HCT116 (cell line): ENCODE data around the gene XPA. TPM values are rescaled to one million over a fixed set of nuclear protein-coding genes. Genes with fewer than 3 reads are reported as not detected.

Experiments
- ATAC-seq: fragments of 200-7000 bp; cut with Tn5 transposase; 2 replicates; pipeline ENCODE4 v1.9.1; 2020; ENCODE audit warnings: mild to moderate bottlenecking, moderate library complexity
- BruUV-seq: library from RNA; stranded (reverse); fragments of 400-500 nt; replicated peaks from 2 replicates; lab custom pipeline; 2021; lab: Mats Ljungman, UMichigan
- CTCF ChIA-PET: fragments of 300-600 bp; sonication (Branson Sonifier 250); formaldehyde crosslinking; loops from one replicate; lab custom pipeline; 2021; ENCODE audit warnings: antibody characterized with exemption; lab: Charles Lee
- POLR2A ChIA-PET: fragments of 300-600, 350-600 bp; sonication (Branson Sonifier 250); formaldehyde crosslinking; loops from one replicate; lab custom pipeline; 2021; ENCODE audit warnings: antibody characterized with exemption; lab: Charles Lee
- RAD21 ChIA-PET, 2 experiments: fragments of 300-600 bp; sonication (Branson Sonifier 250); formaldehyde crosslinking; loops; one replicate each; lab custom pipeline; 2023; ENCODE audit warnings: low total read pairs in 2 of 2; ENCODE audit not compliant: uncharacterized antibody in 2 of 2, unreplicated experiment in 2 of 2, low non-redundant PET in 1 of 2; lab: Charles Lee
- DNase-seq: peaks from one replicate; pipeline ENCODE4 v3.0.0-alpha.2; 2010; ENCODE audit warnings: low read depth, low spot score
- H2AFZ ChIP-seq: fragments of 200-600 bp; shearing (Covaris generic), sonication (generic); 2 replicates; pipeline ENCODE4 v1.6.1; 2017; ENCODE audit warnings: low read depth, mixed run types, mixed read lengths, antibody characterized with exemption, low read length; ENCODE audit not compliant: poor library complexity, severe bottlenecking
- H3K27ac ChIP-seq: 2 replicates; pipeline ENCODE4 v1.5.1; 2012; ENCODE audit warnings: low read depth, low read length
- H3K27me3 ChIP-seq: fragments of 200-600 bp; sonication (generic); 2 replicates; pipeline ENCODE4 v1.6.1; 2016; ENCODE audit warnings: mixed run types, low read length, mixed read lengths; ENCODE audit not compliant: insufficient read depth
- H3K36me3 ChIP-seq, 2 experiments: fragments of 200-500 bp in 1 of 2; fragments of 200-600 bp in 1 of 2; sonication (Bioruptor generic) in 1 of 2; sonication (generic) in 1 of 2; 2 replicates each; pipeline versions ENCODE4 v1.5.1 to v1.6.1; 2014 to 2016; ENCODE audit warnings: low read length in 2 of 2, inconsistent platforms in 1 of 2, mixed read lengths in 1 of 2, mixed run types in 1 of 2; ENCODE audit not compliant: insufficient read depth in 2 of 2, control insufficient read depth in 1 of 2
- H3K4me1 ChIP-seq, 2 experiments: fragments of 200-600 bp in 1 of 2; sonication (generic) in 1 of 2; 2 replicates each; pipeline versions ENCODE4 v1.5.1 to v1.6.1; 2012 to 2017; ENCODE audit warnings: low read length in 2 of 2, inconsistent platforms in 1 of 2, mild to moderate bottlenecking in 1 of 2, mixed read lengths in 1 of 2, mixed run types in 1 of 2, moderate library complexity in 1 of 2; ENCODE audit not compliant: insufficient read depth in 2 of 2, control insufficient read depth in 1 of 2
- H3K4me2 ChIP-seq: fragments of 200-600 bp; sonication (generic); 2 replicates; pipeline ENCODE4 v1.6.1; 2017; ENCODE audit warnings: mixed run types, low read length, mixed read lengths
- H3K4me3 ChIP-seq, 2 experiments: fragments of 200-600 bp in 1 of 2; sonication (generic) in 1 of 2; replicated peaks in 1 of 2; 2 replicates each; pipeline ENCODE4 v1.5.1; 2011 to 2016; ENCODE audit warnings: low read length in 2 of 2, control low read depth in 1 of 2, low read depth in 1 of 2, mild to moderate bottlenecking in 1 of 2, mixed read lengths in 1 of 2, mixed run types in 1 of 2
- H3K79me2 ChIP-seq: fragments of 200-600 bp; sonication (generic); 2 replicates; pipeline ENCODE4 v1.6.1; 2017; ENCODE audit warnings: mild to moderate bottlenecking, mixed run types, low read length, moderate library complexity, mixed read lengths; ENCODE audit not compliant: insufficient read depth
- H3K9ac ChIP-seq: fragments of 200-600 bp; sonication (generic); 2 replicates; pipeline ENCODE4 v1.6.1; 2016; ENCODE audit warnings: low read length, mixed read lengths
- H3K9me2 ChIP-seq: fragments of 200-600 bp; sonication (generic), shearing (Covaris generic); 2 replicates; pipeline ENCODE4 v1.6.1; 2017; ENCODE audit warnings: mixed run types, mild to moderate bottlenecking, moderate library complexity; ENCODE audit not compliant: insufficient read depth
- H3K9me3 ChIP-seq, 2 experiments: fragments of 200-500 bp in 1 of 2; fragments of 200-600 bp in 1 of 2; sonication (Bioruptor generic) in 1 of 2; sonication (generic) in 1 of 2; 2 replicates each; pipeline ENCODE4 v1.6.1; 2014 to 2017; ENCODE audit warnings: low read length in 2 of 2, mixed read lengths in 2 of 2, inconsistent platforms in 1 of 2, low read depth in 1 of 2, mild to moderate bottlenecking in 1 of 2, mixed run types in 1 of 2, moderate library complexity in 1 of 2; ENCODE audit not compliant: control insufficient read depth in 1 of 2, insufficient read depth in 1 of 2
- H4K20me1 ChIP-seq: fragments of 200-600 bp; sonication (generic), shearing (Covaris generic); 2 replicates; pipeline ENCODE4 v1.6.1; 2017; ENCODE audit warnings: mixed run types, mild to moderate bottlenecking, moderate library complexity; ENCODE audit not compliant: insufficient read depth
- CBX3 ChIP-seq: IDR thresholded peaks from 2 replicates; pipeline ENCODE4 v1.6.1; 2012; ENCODE audit warnings: low read depth
- CTCF ChIP-seq, 3 experiments: fragments of 200-600 bp in 1 of 3; sonication (generic) in 1 of 3; IDR thresholded peaks in 2 of 3; conservative IDR thresholded peaks in 1 of 3; 2 replicates each; pipeline ENCODE4 v1.5.1; 2012 to 2017; ENCODE audit warnings: low read depth in 2 of 3, low read length in 2 of 3, antibody characterized with exemption in 1 of 3, borderline replicate concordance in 1 of 3, control low read depth in 1 of 3, mild to moderate bottlenecking in 1 of 3, mixed read lengths in 1 of 3, mixed run types in 1 of 3, moderate library complexity in 1 of 3; ENCODE audit not compliant: insufficient read depth in 1 of 3
- EGR1 ChIP-seq: IDR thresholded peaks from 2 replicates; pipeline ENCODE4 v1.6.1; 2012; ENCODE audit warnings: low read depth
- EZH2 ChIP-seq: fragments of 200-600 bp; sonication (generic); IDR thresholded peaks from 2 replicates; pipeline ENCODE4 v1.6.1; 2017; ENCODE audit warnings: antibody characterized with exemption, mixed run types
- FOSL1 ChIP-seq: IDR thresholded peaks from 2 replicates; pipeline ENCODE4 v1.6.1; 2012; ENCODE audit warnings: low read depth
- RAD21 ChIP-seq: IDR thresholded peaks from 2 replicates; pipeline ENCODE4 v1.6.1; 2012; ENCODE audit warnings: low read depth, mild to moderate bottlenecking
- REST ChIP-seq: IDR thresholded peaks from 2 replicates; pipeline ENCODE4 v1.6.1; 2012; ENCODE audit warnings: low read depth
- SP1 ChIP-seq: IDR thresholded peaks from 2 replicates; pipeline ENCODE4 v1.6.1; 2012; ENCODE audit warnings: low read depth
- SRF ChIP-seq: IDR thresholded peaks from 2 replicates; pipeline ENCODE4 v1.6.1; 2012; ENCODE audit warnings: low read depth
- TCF7L2 ChIP-seq: IDR thresholded peaks from 2 replicates; pipeline ENCODE4 v1.7.0; 2011; ENCODE audit warnings: borderline replicate concordance, inconsistent platforms; ENCODE audit not compliant: insufficient read depth, insufficient read length; ENCODE audit errors: extremely low read depth
- YY1 ChIP-seq: IDR thresholded peaks from 2 replicates; pipeline ENCODE4 v1.6.1; 2011; ENCODE audit warnings: low read length, low read depth, moderate library complexity, mild to moderate bottlenecking; ENCODE audit not compliant: insufficient replicate concordance; ENCODE audit errors: extremely low read depth
- ZFX ChIP-seq: fragments of 450-650 bp; IDR thresholded peaks from 2 replicates; pipeline ENCODE4 v1.6.1; 2017
- ZNF274 ChIP-seq: fragments of 200-500 bp; sonication (Bioruptor generic); IDR thresholded peaks from 2 replicates; pipeline ENCODE4 v1.6.1; 2014; ENCODE audit warnings: mild to moderate bottlenecking, low read depth, low read length, inconsistent platforms
- intact Hi-C: fragments of 100-400 bp; cut with micrococcal nuclease; formaldehyde crosslinking; loops from 2 replicates; pipeline ENCODE4 v1.10.0; 2022
- total RNA-seq: library from RNA; stranded (reverse); gene quantifications from one replicate; pipeline ENCODE4 v1.2.1, GENCODE V29; 2021; ENCODE audit not compliant: unreplicated experiment

XPA gene
- total RNA-seq, 1 experiment from 2014 or later, result 9.3 TPM

GRCh38 chr9:97665742-97666141 lies 31.4 kb downstream of the XPA start:
- Histone ChIP-seq H3K36me3 (peaks cover 80 to 86% of the 10 kb centered on the region in 2 experiments), H3K79me2 (no peaks in the 10 kb centered on the region), H3K9me3 (no peaks in the 10 kb centered on the region), H4K20me1 (no peaks in the 10 kb centered on the region; the same call in 1 of the 2 replicates), H3K27me3 (no peaks in the 10 kb centered on the region), H3K9ac (no peak overlapping the region), H3K4me3 (no peak overlapping the region), H3K9me2 (no peaks in the 10 kb centered on the region), H3K4me1 (no peaks in the 10 kb centered on the region), H3K4me2 (no peak overlapping the region), H3K27ac (no peak overlapping the region), H2AFZ (no peak overlapping the region)
- CTCF ChIA-PET, result no interaction called here
- DNase-seq (no peak), ATAC-seq (no peak)
- no TSS peak for BruUV-seq
- intact Hi-C loops, result no loop called here
- POLR2A ChIA-PET, result no interaction called here
- no peak for TF ChIP-seq ZFX
- no peak for TF ChIP-seq YY1
- no peak for TF ChIP-seq REST
- no peak for TF ChIP-seq EZH2
- no peak for TF ChIP-seq SRF
- TF ChIP-seq CBX3, result no peak
- no peak for TF ChIP-seq CTCF (IDR thresholded peaks at IDR 0.05 in 2 of 3, conservative IDR thresholded peaks at IDR 0.05 in 1 of 3; ENCODE audit: borderline replicate concordance in 1 of 3, insufficient read depth in 1 of 3, low read depth in 2 of 3, low read length in 2 of 3)
- no peak for TF ChIP-seq EGR1
- TF ChIP-seq ZNF274, result no peak
- no peak for TF ChIP-seq SP1
- no peak for TF ChIP-seq FOSL1
- TF ChIP-seq RAD21, result no peak
- TF ChIP-seq TCF7L2, result no peak
- RAD21 ChIA-PET, result no interaction called here
